GM12801 (cell line): ENCODE measurements around the gene DUOXA1.

Experiments used
- TF ChIP-seq, protein P1 (sequence below): IDR thresholded peaks from one replicate; pipeline ENCODE4 v1.5.1; 2011; ENCODE audit warnings: control low read depth; ENCODE audit not compliant: insufficient read length; ENCODE audit errors: extremely low read depth

The DUOXA1 gene

DNA sequence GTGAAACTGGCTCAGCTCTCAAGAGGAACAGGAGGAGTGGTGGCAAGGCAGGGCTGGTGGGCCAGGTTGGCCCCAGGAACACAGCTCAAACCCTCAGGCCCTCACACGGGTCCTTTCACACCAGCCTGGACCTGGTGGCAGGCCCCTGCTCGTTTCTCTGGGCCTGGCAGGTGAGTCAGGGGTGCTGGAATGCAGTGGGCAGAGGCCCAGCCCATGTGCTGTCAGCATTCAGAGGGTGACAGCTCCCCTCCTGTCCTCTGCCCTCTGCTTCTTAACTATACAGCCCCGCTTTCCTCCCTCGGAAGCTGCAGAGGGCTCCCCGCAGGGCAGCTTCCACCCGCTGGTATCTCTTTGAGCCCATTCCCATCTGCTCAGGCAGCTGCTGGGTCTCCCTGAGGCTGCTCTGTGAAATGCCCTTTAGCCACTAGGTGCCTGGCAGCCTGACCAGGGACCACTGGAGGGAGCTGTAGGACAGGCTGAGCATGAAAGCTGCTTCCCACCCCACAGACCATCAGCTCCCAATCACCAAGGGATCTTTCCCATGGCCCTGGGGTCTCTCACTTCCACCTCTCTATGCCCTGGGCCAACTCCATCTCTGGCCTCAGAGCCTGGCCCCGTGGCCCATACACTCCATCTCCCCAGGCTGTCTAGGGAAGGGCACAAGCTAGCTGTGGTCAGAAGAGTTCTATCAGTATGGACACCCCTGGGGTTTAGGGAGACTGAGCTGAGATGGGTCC lies 33.3 kb upstream of the DUOXA1 start:
- TF ChIP-seq, protein P1, sequence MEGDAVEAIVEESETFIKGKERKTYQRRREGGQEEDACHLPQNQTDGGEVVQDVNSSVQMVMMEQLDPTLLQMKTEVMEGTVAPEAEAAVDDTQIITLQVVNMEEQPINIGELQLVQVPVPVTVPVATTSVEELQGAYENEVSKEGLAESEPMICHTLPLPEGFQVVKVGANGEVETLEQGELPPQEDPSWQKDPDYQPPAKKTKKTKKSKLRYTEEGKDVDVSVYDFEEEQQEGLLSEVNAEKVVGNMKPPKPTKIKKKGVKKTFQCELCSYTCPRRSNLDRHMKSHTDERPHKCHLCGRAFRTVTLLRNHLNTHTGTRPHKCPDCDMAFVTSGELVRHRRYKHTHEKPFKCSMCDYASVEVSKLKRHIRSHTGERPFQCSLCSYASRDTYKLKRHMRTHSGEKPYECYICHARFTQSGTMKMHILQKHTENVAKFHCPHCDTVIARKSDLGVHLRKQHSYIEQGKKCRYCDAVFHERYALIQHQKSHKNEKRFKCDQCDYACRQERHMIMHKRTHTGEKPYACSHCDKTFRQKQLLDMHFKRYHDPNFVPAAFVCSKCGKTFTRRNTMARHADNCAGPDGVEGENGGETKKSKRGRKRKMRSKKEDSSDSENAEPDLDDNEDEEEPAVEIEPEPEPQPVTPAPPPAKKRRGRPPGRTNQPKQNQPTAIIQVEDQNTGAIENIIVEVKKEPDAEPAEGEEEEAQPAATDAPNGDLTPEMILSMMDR: no peak

DNA sequence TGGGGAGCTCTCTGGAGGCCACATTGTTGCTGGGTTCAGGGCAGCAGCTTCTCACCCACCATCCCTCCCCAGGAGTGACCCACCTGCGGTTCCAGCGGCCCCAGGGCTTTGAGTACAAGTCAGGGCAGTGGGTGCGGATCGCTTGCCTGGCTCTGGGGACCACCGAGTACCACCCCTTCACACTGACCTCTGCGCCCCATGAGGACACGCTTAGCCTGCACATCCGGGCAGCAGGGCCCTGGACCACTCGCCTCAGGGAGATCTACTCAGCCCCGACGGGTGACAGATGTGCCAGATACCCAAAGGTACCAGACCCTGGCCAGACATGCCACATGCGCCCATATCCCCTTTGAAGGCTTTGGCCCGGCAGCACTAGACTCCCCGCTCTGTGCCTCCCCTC lies 32.0 kb upstream of the DUOXA1 start:
- TF ChIP-seq, protein P1: no peak

DNA sequence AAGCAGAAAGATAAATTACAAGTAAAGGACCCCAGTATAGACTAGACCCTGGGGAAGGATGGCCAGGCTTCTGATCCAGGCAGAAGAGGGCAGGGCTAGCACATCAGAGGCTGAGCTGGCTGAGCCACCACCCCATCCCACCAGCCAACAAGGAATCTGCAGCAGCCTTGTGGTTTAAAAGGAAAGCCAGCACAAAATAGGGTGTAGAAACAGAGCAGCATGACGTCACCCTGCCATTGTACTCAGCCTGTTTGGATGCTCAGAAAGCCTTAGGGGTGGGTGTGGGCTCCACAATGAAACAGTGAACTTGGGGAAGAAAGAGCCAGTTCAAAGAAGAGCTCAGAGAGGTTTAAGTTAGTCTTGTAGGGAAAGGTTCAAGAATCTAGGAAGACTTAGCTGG lies 28.3 kb upstream of the DUOXA1 start:
- TF ChIP-seq, protein P1: no peak

DNA sequence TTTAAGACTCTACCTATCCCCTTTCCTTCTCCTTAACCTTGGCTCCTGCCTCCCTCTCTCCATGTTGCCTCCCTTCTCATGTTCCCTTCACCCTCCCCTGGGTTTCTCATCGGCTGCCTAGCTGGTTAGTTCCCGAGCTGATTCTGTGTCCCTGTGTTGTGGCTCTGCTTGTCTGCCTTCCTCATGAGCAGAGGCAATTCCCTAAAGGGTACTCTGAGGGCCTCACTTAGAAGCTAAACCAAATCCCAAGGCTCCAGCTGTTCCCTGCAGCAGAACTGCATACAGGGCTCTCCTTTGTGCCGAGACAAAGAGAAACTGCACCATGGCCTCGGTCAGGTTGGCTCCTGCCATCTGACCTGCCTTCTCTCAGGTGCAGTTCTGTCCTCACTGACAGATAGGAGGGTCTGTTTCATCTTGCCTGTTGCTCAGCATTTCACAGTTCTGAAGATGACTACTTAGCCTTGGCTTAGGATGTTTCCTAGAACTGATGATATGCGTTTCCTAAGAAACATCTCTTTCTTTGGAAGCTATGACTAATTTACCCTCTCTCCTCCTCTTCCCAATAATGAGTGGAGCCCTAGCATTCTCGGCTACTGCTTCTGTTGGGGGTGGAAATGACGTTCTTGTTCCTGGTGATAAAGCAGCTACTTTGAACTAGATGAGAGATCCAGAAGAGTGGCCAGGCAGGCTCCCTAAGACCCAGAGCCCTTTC lies 27.2 kb upstream of the DUOXA1 start:
- TF ChIP-seq, protein P1: no peak

DNA sequence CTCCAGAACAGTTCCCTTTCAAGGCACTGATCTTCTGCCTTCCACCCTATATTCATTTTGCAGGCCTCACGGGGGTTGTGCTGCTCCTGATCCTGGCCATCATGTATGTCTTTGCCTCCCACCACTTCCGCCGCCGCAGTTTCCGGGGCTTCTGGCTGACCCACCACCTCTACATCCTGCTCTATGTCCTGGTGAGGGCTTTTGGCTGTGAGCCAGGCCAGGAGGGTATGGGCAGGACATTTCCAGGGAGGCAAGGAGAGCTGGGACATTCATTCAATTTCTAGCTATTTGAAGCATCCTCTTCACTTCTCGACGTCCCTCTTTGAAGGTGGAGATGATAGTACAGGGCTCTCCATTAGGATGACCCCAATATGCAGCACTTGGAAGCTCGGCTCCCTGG lies 26.1 kb upstream of the DUOXA1 start:
- TF ChIP-seq, protein P1: no peak

DNA sequence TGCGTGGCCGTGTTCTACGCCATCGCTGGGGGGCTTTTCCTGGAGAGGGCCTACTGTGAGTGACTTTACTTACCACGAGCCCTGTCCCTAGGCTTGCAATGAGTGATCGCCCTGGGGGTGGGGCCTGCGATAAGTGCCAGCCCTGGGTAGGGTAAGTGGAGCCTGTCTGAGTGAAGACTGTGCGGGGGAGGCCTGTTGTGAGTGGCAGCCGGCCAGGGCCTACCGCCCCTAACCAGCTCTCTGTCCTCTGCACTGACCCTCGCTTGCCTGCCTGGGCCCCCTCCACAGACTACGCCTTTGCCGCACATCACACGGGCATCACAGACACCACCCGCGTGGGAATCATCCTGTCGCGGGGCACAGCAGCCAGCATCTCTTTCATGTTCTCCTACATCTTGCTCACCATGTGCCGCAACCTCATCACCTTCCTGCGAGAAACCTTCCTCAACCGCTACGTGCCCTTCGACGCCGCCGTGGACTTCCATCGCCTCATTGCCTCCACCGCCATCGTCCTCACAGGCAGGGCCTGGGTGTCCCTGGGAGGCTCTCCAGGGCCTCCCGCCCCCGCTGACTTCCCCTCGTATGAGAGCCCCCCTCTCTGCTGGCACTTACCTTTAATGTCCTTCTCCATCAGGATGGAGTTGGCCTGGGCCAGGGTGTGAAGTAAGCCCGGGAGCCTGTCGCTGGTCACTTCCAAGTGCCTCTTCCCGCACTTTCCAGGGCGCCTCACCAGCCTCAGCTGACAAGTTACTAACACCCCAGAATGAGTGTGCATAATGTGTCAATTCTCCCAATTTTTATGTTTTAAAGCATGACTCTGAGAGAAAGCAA lies 22.5 kb upstream of the DUOXA1 start:
- TF ChIP-seq, protein P1: no peak

DNA sequence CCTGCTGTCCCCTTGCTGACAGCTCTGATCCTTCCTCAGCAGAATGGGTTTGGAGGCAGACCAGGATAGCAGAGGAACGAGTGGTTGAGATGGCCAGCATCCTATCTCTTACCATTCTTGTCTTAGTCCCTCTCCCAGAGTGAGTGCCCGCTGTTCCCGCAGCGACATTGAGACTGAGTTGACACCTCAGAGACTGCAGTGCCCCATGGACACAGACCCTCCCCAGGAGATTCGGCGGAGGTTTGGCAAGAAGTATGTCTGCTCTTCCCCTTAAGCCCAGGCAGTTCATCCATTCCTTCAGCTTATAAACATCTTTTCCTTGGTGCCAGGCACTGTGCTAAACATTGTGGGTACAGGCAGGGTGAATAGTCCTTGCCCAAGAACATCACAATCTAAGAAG lies 21.3 kb upstream of the DUOXA1 start:
- TF ChIP-seq, protein P1: no peak
